GM12878 (cell line): ENCODE data around the gene ATP1A3. TPM values are rescaled to one million over a fixed set of nuclear protein-coding genes. Genes with fewer than 3 reads are reported as not detected.
A peak's percentile ranks its signal among the peaks of the same experiment; 100 is the strongest.

ENCODE experiments used
- ATAC-seq: fragments of 200-7000 bp; cut with Tn5 transposase; 3 replicates; pipeline ENCODE4 v1.9.1; 2020; ENCODE audit warnings: mild to moderate bottlenecking, moderate library complexity
- BruUV-seq: library from RNA; stranded (reverse); fragments of 400-500 nt; replicated peaks from 2 replicates; lab custom pipeline; 2021; lab: Mats Ljungman, UMichigan
- CTCF ChIA-PET: fragments of 300-600 bp; sonication (Branson Sonifier 250); formaldehyde crosslinking; extraction: SDS; loops from one replicate; lab custom pipeline; 2021; ENCODE audit warnings: inconsistent platforms; lab: Yijun Ruan, JAX
- POLR2A ChIA-PET: fragments of 350-600 bp; formaldehyde crosslinking; extraction: SDS; loops from one replicate; lab custom pipeline; 2021; ENCODE audit warnings: inconsistent platforms; lab: Charles Lee
- RAD21 ChIA-PET: fragments of 300-600 bp; sonication (Branson Sonifier 250); formaldehyde crosslinking; loops from one replicate; lab custom pipeline; 2023; ENCODE audit warnings: antibody characterized with exemption; ENCODE audit not compliant: unreplicated experiment; lab: Charles Lee
- SMC1A ChIA-PET: fragments of 300-600 bp; sonication (Branson Sonifier 250); formaldehyde crosslinking; loops from one replicate; lab custom pipeline; 2023; ENCODE audit not compliant: unreplicated experiment, uncharacterized antibody; lab: Charles Lee
- DNase-seq: peaks from one replicate; pipeline ENCODE4 v3.0.0-alpha.2; 2011; ENCODE audit warnings: low read depth, low spot score
- FAIRE-seq: peaks from 3 replicates; lab custom pipeline; 2011; peaks lifted over from hg19 to GRCh38; lab: Jason Lieb, UNC
- H2AFZ ChIP-seq: 2 replicates; pipeline ENCODE4 v1.6.0; 2011; ENCODE audit warnings: low read depth, low read length, control low read depth; ENCODE audit not compliant: control insufficient read depth
- H3K27ac ChIP-seq: 2 replicates; pipeline ENCODE4 v1.5.1; 2011; ENCODE audit warnings: control low read depth; ENCODE audit not compliant: control insufficient read depth, insufficient read depth
- H3K27me3 ChIP-seq, 2 experiments: replicated peaks in 1 of 2; 2 replicates each; pipeline versions ENCODE4 v1.6.0 to v1.6.1; 2011; ENCODE audit warnings: low read length in 1 of 2; ENCODE audit not compliant: control insufficient read depth in 2 of 2, insufficient read depth in 2 of 2
- H3K36me3 ChIP-seq, 2 experiments: 2 replicates each; pipeline ENCODE4 v1.5.1; 2011; ENCODE audit warnings: low read length in 1 of 2; ENCODE audit not compliant: control insufficient read depth in 2 of 2, insufficient read depth in 2 of 2
- H3K4me1 ChIP-seq: 2 replicates; pipeline ENCODE4 v1.6.1; 2011; ENCODE audit warnings: mild to moderate bottlenecking, low read length, moderate library complexity, mixed read lengths; ENCODE audit not compliant: control insufficient read depth, insufficient read depth
- H3K4me2 ChIP-seq: 2 replicates; pipeline ENCODE4 v1.6.0; 2011; ENCODE audit warnings: control low read depth; ENCODE audit not compliant: control insufficient read depth, insufficient read depth
- H3K4me3 ChIP-seq: fragments of 200-600 bp; sonication (generic); 2 replicates; pipeline ENCODE4 v1.5.1; 2016
- H3K79me2 ChIP-seq: 2 replicates; pipeline ENCODE4 v1.6.0; 2011; ENCODE audit warnings: low read length; ENCODE audit not compliant: control insufficient read depth, insufficient read depth
- H3K9ac ChIP-seq: 2 replicates; pipeline ENCODE4 v1.8.0; 2011; ENCODE audit warnings: low read length, control low read depth, mixed read lengths; ENCODE audit not compliant: control insufficient read depth, insufficient read depth
- H3K9me3 ChIP-seq: replicated peaks from 3 replicates; pipeline ENCODE4 v1.5.1; 2011; ENCODE audit warnings: mild to moderate bottlenecking, low read length; ENCODE audit not compliant: control insufficient read depth, insufficient read depth
- H4K20me1 ChIP-seq: 2 replicates; pipeline ENCODE4 v1.6.0; 2011; ENCODE audit not compliant: control insufficient read depth, insufficient read depth
- BCL3 ChIP-seq: IDR thresholded peaks from 2 replicates; pipeline ENCODE4 v1.6.1; 2011; ENCODE audit warnings: borderline replicate concordance, low read depth, mild to moderate bottlenecking, moderate library complexity, low read length; ENCODE audit not compliant: insufficient read depth, poor library complexity, severe bottlenecking
- CBX5 ChIP-seq: sonication (generic); IDR thresholded peaks from 2 replicates; pipeline ENCODE4 v1.6.1; 2016; ENCODE audit warnings: low read depth, moderate library complexity, mild to moderate bottlenecking, inconsistent platforms
- DPF2 ChIP-seq: fragments of 450-650 bp; IDR thresholded peaks from 2 replicates; pipeline ENCODE4 v1.6.1; 2017; ENCODE audit warnings: mild to moderate bottlenecking
- EP300 ChIP-seq, 2 experiments: fragments of 150-350 bp in 1 of 2; IDR thresholded peaks; 2 replicates each; pipeline ENCODE4 v1.6.1; 2011 to 2012; ENCODE audit warnings: low read depth in 2 of 2, low read length in 2 of 2, borderline replicate concordance in 1 of 2, improper control_type of control experiment in 1 of 2, inconsistent platforms in 1 of 2; ENCODE audit not compliant: control insufficient read depth in 1 of 2
- GATAD2B ChIP-seq: fragments of 450-650 bp; conservative IDR thresholded peaks from 2 replicates; pipeline ENCODE4 v1.6.1; 2017; ENCODE audit warnings: low read depth, mild to moderate bottlenecking, moderate library complexity
- IRF4 ChIP-seq: IDR thresholded peaks from 2 replicates; pipeline ENCODE4 v1.6.1; 2011; ENCODE audit warnings: low read depth, low read length
- MXI1 ChIP-seq: fragments of 150-350 bp; IDR thresholded peaks from 2 replicates; pipeline ENCODE4 v1.6.1; 2011; ENCODE audit warnings: low read depth, mild to moderate bottlenecking, inconsistent platforms, low read length, improper control_type of control experiment
- NFXL1 ChIP-seq: fragments of 450-650 bp; IDR thresholded peaks from 2 replicates; pipeline ENCODE4 v1.6.1; 2017; ENCODE audit warnings: antibody characterized with exemption, mild to moderate bottlenecking, borderline replicate concordance
- SREBF2 ChIP-seq: IDR thresholded peaks from 2 replicates; pipeline ENCODE4 v1.6.1; 2012; ENCODE audit warnings: mild to moderate bottlenecking, low read length
- USF1 ChIP-seq: IDR thresholded peaks from 2 replicates; pipeline ENCODE4 v1.6.1; 2011; ENCODE audit warnings: borderline replicate concordance, low read depth, mild to moderate bottlenecking, moderate library complexity, mixed read lengths, low read length; ENCODE audit not compliant: insufficient read depth; ENCODE audit errors: extremely low read length
- WGBS: methylation state at CpG from one replicate; pipeline ENCODE4 v1.1.6; 2016; ENCODE audit warnings: low lambda C conversion rate; ENCODE audit not compliant: insufficient replicate concordance, insufficient coverage; ENCODE audit errors: missing lambda C conversion rate; 5-methylcytosine and 5-hydroxymethylcytosine counted together
- in situ Hi-C: fragments of 300-500 bp; cut with MboI; formaldehyde crosslinking; loops from 9 replicates; pipeline ENCODE4 v1.14.3; 2018; ENCODE audit warnings: mixed read lengths
- intact Hi-C: fragments of 100-400 bp; cut with micrococcal nuclease; formaldehyde crosslinking; loops from one replicate; pipeline ENCODE4 v1.14.2; 2022; ENCODE audit not compliant: unreplicated experiment
- polyA plus RNA-seq, 11 experiments: library from polyadenylated mRNA; depleted of rRNA in 4 of 11; unstranded in 6 of 11; stranded (reverse) in 5 of 11; fragments of >200 nt; fragmentation: Nextera tagmentation in 4 of 11; fragmentation: Illumina TruSeq in 1 of 11; extraction: Ambion mirVana in 4 of 11; extraction: Trizol in 1 of 11; gene quantifications; 1 replicate in 1 of 11; 2 replicates in 10 of 11; pipeline versions ENCODE4 v1.2.1 to v1.2.3, GENCODE V29; 2011 to 2016; ENCODE audit warnings: inconsistent platforms in 2 of 11, missing spikeins in 2 of 11, low read depth in 1 of 11
- total RNA-seq, 4 experiments: library from RNA; depleted of rRNA in 3 of 4; stranded (reverse); fragments of >200 nt in 3 of 4; fragmentation: Illumina TruSeq in 1 of 4; extraction: Trizol in 1 of 4; gene quantifications; 2 replicates each; pipeline versions ENCODE4 v1.2.1 to v1.2.3, GENCODE V29; 2013 to 2021
- TF ChIP-seq, protein P1 (sequence below): fragments of 150-350 bp; IDR thresholded peaks from 2 replicates; pipeline ENCODE4 v1.6.1; 2016; ENCODE audit warnings: low read depth, low read length
- TF ChIP-seq, protein P2 (sequence below), 3 experiments: IDR thresholded peaks in 2 of 3; conservative IDR thresholded peaks in 1 of 3; 2 replicates each; pipeline ENCODE4 v1.5.1; 2011; ENCODE audit warnings: low read depth in 3 of 3, low read length in 3 of 3, mild to moderate bottlenecking in 3 of 3, control low read depth in 2 of 3, moderate library complexity in 2 of 3, inconsistent platforms in 1 of 3, mixed read lengths in 1 of 3; ENCODE audit not compliant: control insufficient read depth in 2 of 3, insufficient read depth in 1 of 3; ENCODE audit errors: extremely low read depth in 1 of 3

Gene ATP1A3
- total and polyA plus RNA-seq, 10 of the 15 experiments (the other 5 are each of a cell fraction or from before 2014, with no cell fraction given), result 0.17 to 0.86 (median 0.32) TPM; not detected in 2

- TF ChIP-seq BCL3, result no peak
- TF ChIP-seq, protein P1, sequence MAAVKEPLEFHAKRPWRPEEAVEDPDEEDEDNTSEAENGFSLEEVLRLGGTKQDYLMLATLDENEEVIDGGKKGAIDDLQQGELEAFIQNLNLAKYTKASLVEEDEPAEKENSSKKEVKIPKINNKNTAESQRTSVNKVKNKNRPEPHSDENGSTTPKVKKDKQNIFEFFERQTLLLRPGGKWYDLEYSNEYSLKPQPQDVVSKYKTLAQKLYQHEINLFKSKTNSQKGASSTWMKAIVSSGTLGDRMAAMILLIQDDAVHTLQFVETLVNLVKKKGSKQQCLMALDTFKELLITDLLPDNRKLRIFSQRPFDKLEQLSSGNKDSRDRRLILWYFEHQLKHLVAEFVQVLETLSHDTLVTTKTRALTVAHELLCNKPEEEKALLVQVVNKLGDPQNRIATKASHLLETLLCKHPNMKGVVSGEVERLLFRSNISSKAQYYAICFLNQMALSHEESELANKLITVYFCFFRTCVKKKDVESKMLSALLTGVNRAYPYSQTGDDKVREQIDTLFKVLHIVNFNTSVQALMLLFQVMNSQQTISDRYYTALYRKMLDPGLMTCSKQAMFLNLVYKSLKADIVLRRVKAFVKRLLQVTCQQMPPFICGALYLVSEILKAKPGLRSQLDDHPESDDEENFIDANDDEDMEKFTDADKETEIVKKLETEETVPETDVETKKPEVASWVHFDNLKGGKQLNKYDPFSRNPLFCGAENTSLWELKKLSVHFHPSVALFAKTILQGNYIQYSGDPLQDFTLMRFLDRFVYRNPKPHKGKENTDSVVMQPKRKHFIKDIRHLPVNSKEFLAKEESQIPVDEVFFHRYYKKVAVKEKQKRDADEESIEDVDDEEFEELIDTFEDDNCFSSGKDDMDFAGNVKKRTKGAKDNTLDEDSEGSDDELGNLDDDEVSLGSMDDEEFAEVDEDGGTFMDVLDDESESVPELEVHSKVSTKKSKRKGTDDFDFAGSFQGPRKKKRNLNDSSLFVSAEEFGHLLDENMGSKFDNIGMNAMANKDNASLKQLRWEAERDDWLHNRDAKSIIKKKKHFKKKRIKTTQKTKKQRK, result no peak
- no peak for TF ChIP-seq CBX5
- TF ChIP-seq IRF4, result no peak
Observed at GRCh38 chr19:41928754-41929535, 65.1 kb downstream of the ATP1A3 start (continued).

DNA sequence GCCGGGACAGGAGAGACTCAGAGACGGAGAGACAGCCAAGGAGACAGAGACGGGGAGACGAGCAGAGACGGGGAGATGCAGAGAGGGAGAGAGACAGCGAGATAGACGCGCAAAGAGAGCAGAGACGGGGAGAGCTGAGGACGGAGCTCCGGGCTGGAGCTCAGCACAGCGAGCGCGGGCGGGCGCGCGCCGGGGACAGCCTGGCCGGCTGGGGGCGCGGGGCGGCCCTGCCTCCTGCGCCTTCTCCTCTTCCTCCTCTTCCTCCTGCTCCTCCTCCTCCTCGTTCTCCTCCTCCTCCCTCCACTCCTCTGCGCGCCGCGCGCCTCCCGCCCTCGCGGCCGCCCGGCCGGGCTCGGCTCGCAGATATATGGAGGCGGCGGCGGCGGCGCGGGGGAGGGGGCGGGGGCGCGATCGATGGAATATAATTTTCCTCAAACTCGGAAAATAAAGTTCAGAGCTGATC lies 65.8 kb downstream of the ATP1A3 start, which contains the start of gene ERFL:
Gene ERFL (minus strand): TSS at position 229 of the 463 bp plus-strand sequence. CDS start 15,530 bp downstream, outside the sequence.
- CTCF ChIA-PET, result interaction anchor here (0.6 to 1.3 kb wide), 3 partner anchors 52 to 56 kb away, joined by 3 to 5 read pairs (median 3); no protein-coding TSS in a partner anchor
- Histone ChIP-seq H3K9ac (no peak within 1 kb of the TSS), H3K27me3 (peaks cover 11 to 13% of the 10 kb centered on the region in 2 experiments), H3K9me3 (no peaks in the 10 kb centered on the region), H2AFZ (peak within 1 kb of the TSS; percentile 77), H3K27ac (no peak within 1 kb of the TSS), H3K36me3 (no peaks in the 10 kb centered on the region), H3K79me2 (no peaks in the 10 kb centered on the region), H3K4me2 (peak within 1 kb of the TSS; percentile 82), H3K4me3 (peak within 1 kb of the TSS; percentile 64), H3K4me1 (peaks cover 7% of the 10 kb centered on the region), H4K20me1 (no peaks in the 10 kb centered on the region)
- no TSS peak for BruUV-seq
- RAD21 ChIA-PET, result interaction anchor here (0.6 to 1.6 kb wide), 4 partner anchors 51 to 67 kb away, joined by 3 to 5 read pairs (median 3); no protein-coding TSS in a partner anchor
- 1% methylated on average over 43 of the region's 49 CpGs for WGBS
- POLR2A ChIA-PET, result interaction anchor here (1.0 to 1.4 kb wide), 2 partner anchors 17 to 41 kb away, joined by 3 read pairs; no protein-coding TSS in a partner anchor
- peak; percentile 54 for ATAC-seq
- intact Hi-C loops (no loop called here), in situ Hi-C loops (loop anchor here (25.0 kb wide), 1 partner anchor 1834 kb away; the partner anchor contains the start of gene SMG9)
- no peak for DNase-seq
- SMC1A ChIA-PET, result interaction anchor here (1.2 kb wide), 1 partner anchor 42 kb away, joined by 3 read pairs; no protein-coding TSS in a partner anchor
- no peak for FAIRE-seq
- TF ChIP-seq EP300 (IDR thresholded peaks at IDR 0.05; ENCODE audit: borderline replicate concordance in 1 of 2, control insufficient read depth in 1 of 2, low read depth in 2 of 2, low read length in 2 of 2), result no peak
- TF ChIP-seq DPF2, result peak; percentile 48; the same call in 1 of the 2 replicates
- peak; percentile 32; the same call in 1 of the 2 replicates for TF ChIP-seq GATAD2B
- peak; percentile 92 for TF ChIP-seq NFXL1
- no peak for TF ChIP-seq USF1
- no peak for TF ChIP-seq MXI1
- TF ChIP-seq SREBF2, result no peak
- TF ChIP-seq, protein P2, sequence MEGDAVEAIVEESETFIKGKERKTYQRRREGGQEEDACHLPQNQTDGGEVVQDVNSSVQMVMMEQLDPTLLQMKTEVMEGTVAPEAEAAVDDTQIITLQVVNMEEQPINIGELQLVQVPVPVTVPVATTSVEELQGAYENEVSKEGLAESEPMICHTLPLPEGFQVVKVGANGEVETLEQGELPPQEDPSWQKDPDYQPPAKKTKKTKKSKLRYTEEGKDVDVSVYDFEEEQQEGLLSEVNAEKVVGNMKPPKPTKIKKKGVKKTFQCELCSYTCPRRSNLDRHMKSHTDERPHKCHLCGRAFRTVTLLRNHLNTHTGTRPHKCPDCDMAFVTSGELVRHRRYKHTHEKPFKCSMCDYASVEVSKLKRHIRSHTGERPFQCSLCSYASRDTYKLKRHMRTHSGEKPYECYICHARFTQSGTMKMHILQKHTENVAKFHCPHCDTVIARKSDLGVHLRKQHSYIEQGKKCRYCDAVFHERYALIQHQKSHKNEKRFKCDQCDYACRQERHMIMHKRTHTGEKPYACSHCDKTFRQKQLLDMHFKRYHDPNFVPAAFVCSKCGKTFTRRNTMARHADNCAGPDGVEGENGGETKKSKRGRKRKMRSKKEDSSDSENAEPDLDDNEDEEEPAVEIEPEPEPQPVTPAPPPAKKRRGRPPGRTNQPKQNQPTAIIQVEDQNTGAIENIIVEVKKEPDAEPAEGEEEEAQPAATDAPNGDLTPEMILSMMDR (IDR thresholded peaks at IDR 0.05 in 2 of 3, conservative IDR thresholded peaks at IDR 0.05 in 1 of 3; ENCODE audit: control insufficient read depth in 2 of 3, extremely low read depth in 1 of 3, insufficient read depth in 1 of 3, low read depth in 3 of 3, low read length in 3 of 3), result peak in 1 of 3 experiments; percentile 6; a peak in 1 of 6 replicates
